ENCODE data around the gene TARBP2. TPM values are rescaled to one million over a fixed set of nuclear protein-coding genes. Genes with fewer than 3 reads are reported as not detected.

The TARBP2 gene
- total RNA-seq, 1 donor from 2014 or later, result 12.9 TPM

GRCh38 chr12:53462935-53463334 lies 38.1 kb upstream of the TARBP2 start:
- DNase-seq, result no peak
- intact Hi-C loops (cut with micrococcal nuclease), result no loop called here
- TF ChIP-seq CTCF (IDR thresholded peaks at IDR 0.05; ENCODE audit: borderline replicate concordance), result no peak
- peaks cover 95% of the 10 kb centered on the region for H3K4me1 ChIP-seq
- H3K27ac ChIP-seq (replicated peaks), result peak overlapping the region; percentile 69
- no peaks in the 10 kb centered on the region for H3K9me3 ChIP-seq (replicated peaks)
- H3K27me3 ChIP-seq (ENCODE audit: low read depth), result no peaks in the 10 kb centered on the region
- peaks cover 100% of the 10 kb centered on the region for H3K36me3 ChIP-seq
- H3K4me3 ChIP-seq, result no peak overlapping the region

- Histone ChIP-seq H3K36me3 (peaks cover 100% of the 10 kb centered on the region), H3K4me1 (peaks cover 98% of the 10 kb centered on the region), H3K27me3 (ENCODE audit: low read depth) (no peaks in the 10 kb centered on the region), H3K4me3 (no peak overlapping the region), H3K27ac (replicated peaks) (peak overlapping the region; percentile 69), H3K9me3 (replicated peaks) (no peaks in the 10 kb centered on the region)
- no peak for TF ChIP-seq CTCF (IDR thresholded peaks at IDR 0.05; ENCODE audit: borderline replicate concordance)
- no peak for DNase-seq
- intact Hi-C loops (cut with micrococcal nuclease), result no loop called here
Measured at GRCh38 chr12:53463802-53464560, 37.1 kb upstream of the TARBP2 start.

- Histone ChIP-seq H3K27me3 (ENCODE audit: low read depth) (no peaks in the 10 kb centered on the region), H3K4me1 (peaks cover 98% of the 10 kb centered on the region), H3K9me3 (replicated peaks) (no peaks in the 10 kb centered on the region), H3K4me3 (no peak overlapping the region), H3K27ac (replicated peaks) (peak overlapping the region; percentile 69), H3K36me3 (peaks cover 100% of the 10 kb centered on the region)
- intact Hi-C loops (cut with micrococcal nuclease), result no loop called here
- no peak for TF ChIP-seq CTCF (IDR thresholded peaks at IDR 0.05; ENCODE audit: borderline replicate concordance)
- no peak for DNase-seq
Measured at GRCh38 chr12:53464685-53465418, 36.2 kb upstream of the TARBP2 start.

GRCh38 chr12:53465679-53466078 lies 35.4 kb upstream of the TARBP2 start:
- Histone ChIP-seq H3K27ac (replicated peaks) (peak overlapping the region; percentile 69), H3K4me1 (peaks cover 98% of the 10 kb centered on the region), H3K36me3 (peaks cover 100% of the 10 kb centered on the region), H3K9me3 (replicated peaks) (no peaks in the 10 kb centered on the region), H3K4me3 (no peak overlapping the region), H3K27me3 (ENCODE audit: low read depth) (no peaks in the 10 kb centered on the region)
- no peak for DNase-seq
- intact Hi-C loops (cut with micrococcal nuclease), result no loop called here
- TF ChIP-seq CTCF (IDR thresholded peaks at IDR 0.05; ENCODE audit: borderline replicate concordance), result no peak

- TF ChIP-seq CTCF (IDR thresholded peaks at IDR 0.05; ENCODE audit: borderline replicate concordance), result no peak
- Histone ChIP-seq H3K36me3 (peaks cover 100% of the 10 kb centered on the region), H3K4me3 (no peak overlapping the region), H3K27me3 (ENCODE audit: low read depth) (no peaks in the 10 kb centered on the region), H3K4me1 (peaks cover 98% of the 10 kb centered on the region), H3K27ac (replicated peaks) (peak overlapping the region; percentile 69), H3K9me3 (replicated peaks) (no peaks in the 10 kb centered on the region)
- no peak for DNase-seq
- intact Hi-C loops (cut with micrococcal nuclease), result no loop called here
Measured at GRCh38 chr12:53466640-53467039, 34.4 kb upstream of the TARBP2 start.

Measured in left ventricle myocardium inferior (tissue), 1 donor.